NCI-H2029 (cell line): Measurements from ENCODE around the gene TENT5A.
A peak's percentile ranks its signal among the peaks of the same experiment; 100 is the strongest.

Experiments used
- DNase-seq: peaks from one replicate; lab custom pipeline; 2025; lab: John Stamatoyannopoulos, UW

TENT5A gene

GRCh38 chr6:81713205-81713604 is 39.3 kb downstream of the TENT5A start:
- no peak for DNase-seq

- no peak for DNase-seq
These were observed 44.3 kb downstream of the TENT5A start for GRCh38 chr6:81708113-81708699.

GRCh38 chr6:81704700-81705099 is 47.8 kb downstream of the TENT5A start:
- no peak for DNase-seq

- DNase-seq: no peak
These were observed 52.1 kb downstream of the TENT5A start for GRCh38 chr6:81700414-81700813.

GRCh38 chr6:81697559-81697958 is 54.9 kb downstream of the TENT5A start:
- DNase-seq: no peak

- peak; percentile 80 for DNase-seq
These were observed 56.0 kb downstream of the TENT5A start for GRCh38 chr6:81696524-81696923.
